GM21619 (cell line): ENCODE data around the gene PCSK6.
"Not testable (repeated sequence)": the region's sequence is repeated elsewhere in the genome, so short reads cannot be mapped to it uniquely, and the experiment has no call there.

ENCODE experiments used
- ATAC-seq: cut with Tn5 transposase; IDR thresholded peaks from one replicate; pipeline ENCODE4 v1.9.1; 2021; ENCODE audit not compliant: unreplicated experiment

PCSK6 gene

GRCh38 chr15:101434032-101434920, 55.2 kb downstream of the PCSK6 start:
- no peak for ATAC-seq

GRCh38 chr15:101433396-101433795, 56.1 kb downstream of the PCSK6 start:
- no peak for ATAC-seq

GRCh38 chr15:101432982-101433381, 56.5 kb downstream of the PCSK6 start:
- no peak for ATAC-seq

GRCh38 chr15:101431748-101432147, 57.8 kb downstream of the PCSK6 start:
- no peak for ATAC-seq

GRCh38 chr15:101431301-101431700, 58.2 kb downstream of the PCSK6 start:
- no peak for ATAC-seq

GRCh38 chr15:101429646-101430045, 59.9 kb downstream of the PCSK6 start:
- ATAC-seq, result no peak

- ATAC-seq, result no peak
These were observed 60.3 kb downstream of the PCSK6 start for GRCh38 chr15:101429191-101429590.

GRCh38 chr15:101428758-101429157, 60.7 kb downstream of the PCSK6 start:
- ATAC-seq, result no peak

- ATAC-seq, result no peak
These were observed 61.7 kb downstream of the PCSK6 start for GRCh38 chr15:101427606-101428487.

- ATAC-seq, result no peak
These were observed 62.7 kb downstream of the PCSK6 start for GRCh38 chr15:101426761-101427333.

GRCh38 chr15:101425787-101426365, 63.6 kb downstream of the PCSK6 start:
- ATAC-seq, result no peak

GRCh38 chr15:101424984-101425383, 64.5 kb downstream of the PCSK6 start:
- no peak for ATAC-seq

GRCh38 chr15:101420232-101420631, 69.3 kb downstream of the PCSK6 start:
- no peak for ATAC-seq

GRCh38 chr15:101416475-101416874, 73.0 kb downstream of the PCSK6 start:
- ATAC-seq, result not testable (repeated sequence)

GRCh38 chr15:101413239-101413638, 76.3 kb downstream of the PCSK6 start:
- ATAC-seq, result no peak

- no peak for ATAC-seq
These were observed 77.9 kb downstream of the PCSK6 start for GRCh38 chr15:101411581-101411980.

- ATAC-seq, result no peak
These were observed 78.4 kb downstream of the PCSK6 start for GRCh38 chr15:101411085-101411484.

GRCh38 chr15:101410612-101411011, 78.9 kb downstream of the PCSK6 start:
- no peak for ATAC-seq

- ATAC-seq, result no peak
These were observed 79.9 kb downstream of the PCSK6 start for GRCh38 chr15:101409621-101410020.

GRCh38 chr15:101407966-101408775, 81.3 kb downstream of the PCSK6 start:
- ATAC-seq, result no peak
